Karpas-422 (cell line): ENCODE measurements around the gene SELENOF. TPM values are rescaled to one million over a fixed set of nuclear protein-coding genes. Genes with fewer than 3 reads are reported as not detected.
"Not testable (repeated sequence)": the region's sequence is repeated elsewhere in the genome, so short reads cannot be mapped to it uniquely, and the experiment has no call there.

Experiments
- DNase-seq: peaks from one replicate; pipeline ENCODE4 v3.0.0-alpha.2; 2015
- H2AFZ ChIP-seq: fragments of 200-600 bp; sonication (generic); 2 replicates; pipeline ENCODE4 v1.6.1; 2014; ENCODE audit warnings: antibody characterized with exemption, low read length, mixed read lengths
- H3K27ac ChIP-seq: fragments of 200-600 bp; sonication (generic); 2 replicates; pipeline ENCODE4 v1.5.1; 2014; ENCODE audit warnings: mild to moderate bottlenecking, low read length, moderate library complexity
- H3K27me3 ChIP-seq: fragments of 200-600 bp; sonication (generic); 2 replicates; pipeline ENCODE4 v1.6.1; 2014; ENCODE audit warnings: low read length, mixed read lengths
- H3K36me3 ChIP-seq: fragments of 200-600 bp; sonication (generic); 2 replicates; pipeline ENCODE4 v1.6.1; 2014; ENCODE audit warnings: low read length, mixed read lengths; ENCODE audit not compliant: insufficient read depth
- H3K4me1 ChIP-seq: fragments of 200-600 bp; sonication (generic); 2 replicates; pipeline ENCODE4 v1.6.1; 2014; ENCODE audit warnings: mild to moderate bottlenecking, low read length, mixed read lengths
- H3K4me2 ChIP-seq: fragments of 200-600 bp; sonication (generic); 2 replicates; pipeline ENCODE4 v1.6.1; 2014; ENCODE audit warnings: low read length, low read depth, mild to moderate bottlenecking; ENCODE audit not compliant: poor library complexity, severe bottlenecking
- H3K4me3 ChIP-seq: fragments of 200-600 bp; sonication (generic); 2 replicates; pipeline ENCODE4 v1.5.1; 2014; ENCODE audit warnings: mild to moderate bottlenecking, antibody characterized with exemption, low read length, mixed read lengths
- H3K79me2 ChIP-seq: fragments of 200-600 bp; sonication (generic); 2 replicates; pipeline ENCODE4 v1.6.1; 2014; ENCODE audit warnings: mild to moderate bottlenecking, low read length, mixed read lengths
- H3K9ac ChIP-seq: fragments of 200-600 bp; sonication (generic); 2 replicates; pipeline ENCODE4 v1.6.0; 2014; ENCODE audit warnings: low read length
- H3K9me2 ChIP-seq: fragments of 200-600 bp; sonication (generic), shearing (Covaris generic); replicated peaks from 2 replicates; pipeline ENCODE4 v1.6.0; 2014; ENCODE audit warnings: mild to moderate bottlenecking, low read length, moderate library complexity; ENCODE audit not compliant: insufficient read depth
- H3K9me3 ChIP-seq: fragments of 300-700, 200-600 bp; sonication (generic); 2 replicates; pipeline ENCODE4 v1.6.1; 2014; ENCODE audit warnings: low read length, mixed read lengths
- H4K20me1 ChIP-seq: fragments of 200-600 bp; sonication (generic); 2 replicates; pipeline ENCODE4 v1.6.1; 2014; ENCODE audit warnings: mild to moderate bottlenecking, antibody characterized with exemption, low read length, low read depth; ENCODE audit not compliant: insufficient read depth
- total RNA-seq: library from RNA; depleted of rRNA; stranded (reverse); fragments of >200 nt; shearing (Covaris generic); gene quantifications from 2 replicates; pipeline ENCODE4 v1.2.3, GENCODE V29; 2014; ENCODE audit warnings: low replicate concordance

SELENOF gene
- total RNA-seq, 1 experiment from 2014 or later: 197 TPM

GRCh38 chr1:86914998-86915736, 1.2 kb upstream of the SELENOF start:
- peak overlapping the region; percentile 63 for H3K27ac ChIP-seq
- peaks cover 11% of the 10 kb centered on the region for H3K36me3 ChIP-seq
- no peaks in the 10 kb centered on the region for H3K27me3 ChIP-seq

DNA sequence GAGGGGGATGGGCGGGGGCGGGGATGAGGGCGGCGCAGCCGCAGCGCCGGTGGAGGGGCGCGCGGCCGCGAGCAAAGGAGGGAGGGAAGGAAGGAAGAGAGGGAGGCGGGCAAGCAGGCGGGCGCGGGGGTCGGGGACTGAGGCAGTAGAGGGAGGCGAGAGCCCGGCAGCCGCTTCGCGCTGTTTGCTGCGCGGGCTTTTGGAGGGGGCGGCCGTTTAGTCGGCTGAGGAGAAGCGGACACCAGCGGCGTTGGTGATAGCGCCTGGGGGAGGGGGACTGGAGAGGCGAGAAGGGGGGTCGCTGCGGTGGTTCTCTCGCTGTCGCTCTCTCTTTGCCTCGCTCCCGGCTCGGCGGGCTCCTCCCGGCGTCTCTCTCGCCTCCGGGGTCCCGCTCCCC, 673 bp upstream of the SELENOF start, which contains the start of gene HS2ST1:
TSS of gene HS2ST1 (plus strand) at position 35 of the 397 bp plus-strand sequence.
- peak within 1 kb of the TSS; percentile 92 for H3K4me2 ChIP-seq
- H3K27me3 ChIP-seq: no peaks in the 10 kb centered on the region
- no peaks in the 10 kb centered on the region for H3K9me3 ChIP-seq
- H3K27ac ChIP-seq: peak within 1 kb of the TSS; percentile 76
- H3K4me1 ChIP-seq: peaks cover 26% of the 10 kb centered on the region
- peaks cover 12% of the 10 kb centered on the region for H3K36me3 ChIP-seq
- H3K4me3 ChIP-seq: peak within 1 kb of the TSS; percentile 85
- H3K79me2 ChIP-seq: peaks cover 88% of the 10 kb centered on the region
- H2AFZ ChIP-seq: peak within 1 kb of the TSS; percentile 55; the same call in 1 of the 2 replicates
- peaks cover 30% of the 10 kb centered on the region for H4K20me1 ChIP-seq
- no peak for DNase-seq
- peak within 1 kb of the TSS; percentile 87 for H3K9ac ChIP-seq
- no peaks in the 10 kb centered on the region for H3K9me2 ChIP-seq

More at GRCh38 chr1:86914998-86915736, 1.2 kb upstream of the SELENOF start:
- H2AFZ ChIP-seq: peak overlapping the region; percentile 55; the same call in 1 of the 2 replicates
- H3K9ac ChIP-seq: peak overlapping the region; percentile 80
- H4K20me1 ChIP-seq: peaks cover 25% of the 10 kb centered on the region
- H3K9me2 ChIP-seq: no peaks in the 10 kb centered on the region
- peak overlapping the region; percentile 76 for H3K4me3 ChIP-seq
- peak overlapping the region; percentile 85 for H3K4me2 ChIP-seq
- DNase-seq: peak; percentile 76
- H3K4me1 ChIP-seq: peaks cover 26% of the 10 kb centered on the region
- H3K9me3 ChIP-seq: no peaks in the 10 kb centered on the region
- H3K79me2 ChIP-seq: peaks cover 88% of the 10 kb centered on the region

DNA sequence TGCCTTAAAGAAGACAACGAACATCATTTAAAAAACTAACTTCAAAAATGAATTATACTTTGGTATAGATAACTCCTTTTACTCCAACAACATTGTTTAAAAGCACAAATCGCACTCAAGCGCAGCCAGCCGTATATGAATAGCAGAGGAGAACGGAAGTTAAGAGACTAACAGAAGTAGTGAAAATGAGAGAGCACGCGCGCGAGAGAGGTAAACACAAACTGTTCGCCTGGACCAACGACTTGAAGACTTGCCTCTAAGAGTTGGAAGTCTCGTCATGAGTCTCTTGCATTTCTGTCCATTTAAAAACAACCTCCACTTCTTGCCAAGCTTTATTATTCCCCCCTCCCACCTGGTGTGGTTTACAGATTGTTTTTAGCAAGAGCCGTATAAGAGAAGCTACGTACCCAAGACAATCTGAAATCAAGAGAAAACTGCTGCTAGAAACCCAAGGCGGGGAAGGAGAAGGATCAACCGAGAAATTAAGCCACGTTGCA, 479 bp downstream of the SELENOF start:
- peak overlapping the region; percentile 85 for H3K4me3 ChIP-seq
- peak; percentile 85 for DNase-seq

GRCh38 chr1:86912281-86912900, 1.5 kb downstream of the SELENOF start:
- DNase-seq: no peak
- Histone ChIP-seq H3K9me2 (no peaks in the 10 kb centered on the region), H3K4me2 (peak overlapping the region; percentile 92), H3K79me2 (peaks cover 94% of the 10 kb centered on the region), H3K4me3 (peak overlapping the region; percentile 85), H2AFZ (no peak overlapping the region), H3K36me3 (peaks cover 23% of the 10 kb centered on the region), H3K9ac (peak overlapping the region; percentile 87), H3K27me3 (no peaks in the 10 kb centered on the region), H3K9me3 (no peaks in the 10 kb centered on the region), H3K4me1 (peaks cover 26% of the 10 kb centered on the region), H4K20me1 (peaks cover 35% of the 10 kb centered on the region), H3K27ac (no peak overlapping the region)

More for the DNA sequence above, 479 bp downstream of the SELENOF start:
- Histone ChIP-seq H3K36me3 (peaks cover 15% of the 10 kb centered on the region), H3K9me2 (no peaks in the 10 kb centered on the region), H3K4me2 (peak overlapping the region; percentile 92), H4K20me1 (peaks cover 33% of the 10 kb centered on the region), H3K9me3 (no peaks in the 10 kb centered on the region), H2AFZ (peak overlapping the region; percentile 22; the same call in 1 of the 2 replicates), H3K27me3 (no peaks in the 10 kb centered on the region), H3K79me2 (peaks cover 93% of the 10 kb centered on the region), H3K27ac (peak overlapping the region; percentile 76), H3K9ac (peak overlapping the region; percentile 87), H3K4me1 (peaks cover 26% of the 10 kb centered on the region)

DNA sequence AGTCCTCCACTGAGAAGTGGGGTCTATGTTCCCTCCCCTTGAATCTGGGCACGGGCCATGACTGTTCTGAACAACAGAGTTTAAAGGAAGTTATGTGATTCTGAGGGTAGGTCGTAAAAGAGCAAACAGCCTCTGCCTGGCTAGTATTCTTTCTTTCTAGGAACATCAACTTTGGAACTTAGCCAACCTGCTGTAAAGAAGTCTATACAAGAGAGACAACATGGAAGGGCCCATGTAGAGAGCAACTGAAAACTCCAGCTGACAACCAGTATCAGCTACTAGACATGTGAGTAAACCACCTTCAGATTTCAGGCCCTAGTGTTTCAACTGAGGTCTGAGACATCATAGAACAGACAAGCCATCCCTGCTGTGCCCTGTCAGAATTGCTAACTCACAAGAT, 7.5 kb downstream of the SELENOF start:
- H3K79me2 ChIP-seq: peaks cover 98% of the 10 kb centered on the region
- no peak overlapping the region for H3K27ac ChIP-seq
- H3K4me1 ChIP-seq: 0 out of 2 replicates have a peak, but pooled peaks cover 4% of the 10 kb centered on the region
- no peak overlapping the region for H3K4me2 ChIP-seq
- no peak for DNase-seq
- no peak overlapping the region for H2AFZ ChIP-seq
- H3K4me3 ChIP-seq: no peak overlapping the region
- peaks cover 34% of the 10 kb centered on the region for H4K20me1 ChIP-seq
- H3K9me2 ChIP-seq: no peaks in the 10 kb centered on the region
- peaks cover 55% of the 10 kb centered on the region for H3K36me3 ChIP-seq
- H3K9ac ChIP-seq: no peak overlapping the region
- no peaks in the 10 kb centered on the region for H3K9me3 ChIP-seq
- no peaks in the 10 kb centered on the region for H3K27me3 ChIP-seq

- Histone ChIP-seq H3K4me1 (0 out of 2 replicates have a peak, but pooled peaks cover 4% of the 10 kb centered on the region), H3K36me3 (peaks cover 56% of the 10 kb centered on the region), H3K27ac (no peak overlapping the region), H3K4me2 (no peak overlapping the region), H3K9ac (no peak overlapping the region), H3K27me3 (no peaks in the 10 kb centered on the region), H3K4me3 (no peak overlapping the region), H4K20me1 (peaks cover 29% of the 10 kb centered on the region), H3K9me2 (no peaks in the 10 kb centered on the region), H3K9me3 (no peaks in the 10 kb centered on the region), H3K79me2 (peaks cover 98% of the 10 kb centered on the region), H2AFZ (no peak overlapping the region)
- no peak for DNase-seq
These were observed 8.1 kb downstream of the SELENOF start for GRCh38 chr1:86905875-86906274.

DNA sequence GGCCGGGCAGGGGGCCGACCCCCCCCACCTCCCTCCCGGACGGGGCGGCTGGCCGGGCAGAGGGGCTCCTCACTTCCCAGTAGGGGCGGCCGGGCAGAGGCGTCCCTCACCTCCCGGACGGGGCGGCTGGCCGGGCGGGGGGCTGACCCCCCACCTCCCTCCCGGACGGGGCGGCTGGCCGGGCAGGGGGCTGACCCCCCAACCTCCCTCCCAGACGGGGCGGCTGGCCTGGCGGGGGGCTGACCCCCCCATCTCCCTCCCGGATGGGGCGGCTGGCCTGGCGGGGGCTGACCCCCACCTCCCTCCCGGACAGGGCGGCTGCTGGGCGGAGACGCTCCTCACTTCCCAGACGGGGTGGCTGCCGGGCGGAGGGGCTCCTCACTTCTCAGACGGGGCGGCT, 14.5 kb downstream of the SELENOF start:
- peaks cover 25% of the 10 kb centered on the region for H3K4me1 ChIP-seq
- not testable (repeated sequence) for H3K4me3 ChIP-seq, H3K9ac ChIP-seq, H3K4me2 ChIP-seq, H3K27ac ChIP-seq, H3K9me2 ChIP-seq, H4K20me1 ChIP-seq, H3K27me3 ChIP-seq, H3K9me3 ChIP-seq, H2AFZ ChIP-seq, DNase-seq
- H3K36me3 ChIP-seq: peaks cover 40% of the 10 kb centered on the region
- H3K79me2 ChIP-seq: peaks cover 76% of the 10 kb centered on the region

DNA sequence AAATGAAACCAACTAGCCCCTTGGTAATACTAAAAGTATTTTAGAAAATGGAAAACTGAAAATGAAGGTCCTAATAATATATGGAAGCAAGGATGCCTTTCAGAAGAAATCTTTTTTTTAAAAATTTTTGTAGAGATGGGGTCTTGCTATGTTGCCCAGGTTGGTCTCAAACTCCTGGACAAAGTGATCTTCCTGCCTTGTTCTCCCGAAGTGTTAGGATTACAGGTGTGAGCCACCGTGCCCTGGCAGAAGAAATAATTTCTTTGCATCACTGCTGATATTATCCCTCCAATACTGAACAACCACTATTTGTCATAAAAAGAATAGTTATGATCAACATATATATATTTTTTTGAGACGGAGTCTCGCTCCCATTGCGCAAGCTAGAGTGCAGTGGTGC, 25.6 kb downstream of the SELENOF start:
- Histone ChIP-seq H3K4me3 (no peak overlapping the region), H2AFZ (no peak overlapping the region), H3K27me3 (no peaks in the 10 kb centered on the region), H3K36me3 (0 out of 2 replicates have a peak, but pooled peaks cover 6% of the 10 kb centered on the region), H3K27ac (no peak overlapping the region), H3K9me3 (no peaks in the 10 kb centered on the region), H3K9ac (no peak overlapping the region), H4K20me1 (no peaks in the 10 kb centered on the region), H3K4me1 (no peaks in the 10 kb centered on the region), H3K79me2 (peaks cover 95% of the 10 kb centered on the region), H3K9me2 (no peaks in the 10 kb centered on the region), H3K4me2 (no peak overlapping the region)
- DNase-seq: no peak
